ENCODE data around the gene RNF123.

RNF123 gene

GRCh38 chr3:49757197-49757596 lies 67.8 kb downstream of the RNF123 start:
- DNase-seq: no peak

- DNase-seq: no peak
These were observed 69.9 kb downstream of the RNF123 start for GRCh38 chr3:49759226-49759625.

GRCh38 chr3:49761661-49762060 lies 72.3 kb downstream of the RNF123 start:
- DNase-seq: no peak

- DNase-seq: no peak
These were observed 74.6 kb downstream of the RNF123 start for GRCh38 chr3:49763981-49764380.

GRCh38 chr3:49769286-49769915 lies 80.0 kb downstream of the RNF123 start:
- no peak for DNase-seq

- DNase-seq: no peak
These were observed 80.6 kb downstream of the RNF123 start for GRCh38 chr3:49769926-49770325.

Data from stimulated activated CD4-positive, alpha-beta T cell treated with anti-CD3 and anti-CD28 coated beads, Interleukin-2, amount 100 ng/mL, for 24 hours (primary cell).